Measurements from ENCODE around the gene CNDP2.

DNA sequence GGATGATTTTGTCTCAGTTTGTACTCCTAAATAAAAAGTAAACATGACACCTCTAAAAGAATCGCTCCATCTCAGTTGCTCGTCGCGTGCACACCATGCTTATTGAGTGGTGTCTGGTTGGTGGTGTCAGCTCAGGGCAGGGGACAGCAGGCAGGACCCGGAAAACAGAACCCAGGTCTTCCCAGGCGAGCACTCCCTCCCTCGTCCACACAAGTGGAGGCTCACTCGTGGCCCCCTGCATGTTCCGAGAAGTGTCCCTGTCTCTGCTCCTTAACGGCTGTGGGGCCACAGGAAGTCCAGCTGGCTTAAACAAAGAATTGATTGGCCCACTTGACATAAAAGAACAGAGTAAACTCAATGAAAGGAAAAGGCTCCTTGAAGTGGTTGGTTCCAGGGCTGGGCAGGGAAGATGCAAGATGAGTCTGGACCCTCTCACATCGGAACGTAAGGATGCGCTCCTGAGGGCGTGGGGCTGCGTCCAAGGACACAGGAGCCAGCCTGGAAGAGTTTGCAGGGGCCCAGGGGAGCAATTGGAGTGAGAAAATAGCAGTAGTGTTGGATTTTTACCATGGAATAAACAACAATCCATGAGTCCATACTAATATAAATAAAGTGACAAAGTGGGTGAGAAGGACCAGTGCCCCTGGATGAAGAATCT is 25.0 kb downstream of the CNDP2 start:
- TF ChIP-seq TEAD4 (IDR thresholded peaks at IDR 0.05) (no peak), CREB1 (IDR thresholded peaks at IDR 0.05; ENCODE audit: low read depth) (no peak), CEBPB (IDR thresholded peaks at IDR 0.05) (no peak), EP300 (IDR thresholded peaks at IDR 0.05; ENCODE audit: borderline replicate concordance) (no peak), USF1 (IDR thresholded peaks at IDR 0.05) (no peak), FOXM1 (IDR thresholded peaks at IDR 0.05; ENCODE audit: borderline replicate concordance, low read depth) (no peak), EGR1 (IDR thresholded peaks at IDR 0.05) (no peak), YY1 (IDR thresholded peaks at IDR 0.05; ENCODE audit: low read depth) (no peak)
- TF ChIP-seq, protein P1, sequence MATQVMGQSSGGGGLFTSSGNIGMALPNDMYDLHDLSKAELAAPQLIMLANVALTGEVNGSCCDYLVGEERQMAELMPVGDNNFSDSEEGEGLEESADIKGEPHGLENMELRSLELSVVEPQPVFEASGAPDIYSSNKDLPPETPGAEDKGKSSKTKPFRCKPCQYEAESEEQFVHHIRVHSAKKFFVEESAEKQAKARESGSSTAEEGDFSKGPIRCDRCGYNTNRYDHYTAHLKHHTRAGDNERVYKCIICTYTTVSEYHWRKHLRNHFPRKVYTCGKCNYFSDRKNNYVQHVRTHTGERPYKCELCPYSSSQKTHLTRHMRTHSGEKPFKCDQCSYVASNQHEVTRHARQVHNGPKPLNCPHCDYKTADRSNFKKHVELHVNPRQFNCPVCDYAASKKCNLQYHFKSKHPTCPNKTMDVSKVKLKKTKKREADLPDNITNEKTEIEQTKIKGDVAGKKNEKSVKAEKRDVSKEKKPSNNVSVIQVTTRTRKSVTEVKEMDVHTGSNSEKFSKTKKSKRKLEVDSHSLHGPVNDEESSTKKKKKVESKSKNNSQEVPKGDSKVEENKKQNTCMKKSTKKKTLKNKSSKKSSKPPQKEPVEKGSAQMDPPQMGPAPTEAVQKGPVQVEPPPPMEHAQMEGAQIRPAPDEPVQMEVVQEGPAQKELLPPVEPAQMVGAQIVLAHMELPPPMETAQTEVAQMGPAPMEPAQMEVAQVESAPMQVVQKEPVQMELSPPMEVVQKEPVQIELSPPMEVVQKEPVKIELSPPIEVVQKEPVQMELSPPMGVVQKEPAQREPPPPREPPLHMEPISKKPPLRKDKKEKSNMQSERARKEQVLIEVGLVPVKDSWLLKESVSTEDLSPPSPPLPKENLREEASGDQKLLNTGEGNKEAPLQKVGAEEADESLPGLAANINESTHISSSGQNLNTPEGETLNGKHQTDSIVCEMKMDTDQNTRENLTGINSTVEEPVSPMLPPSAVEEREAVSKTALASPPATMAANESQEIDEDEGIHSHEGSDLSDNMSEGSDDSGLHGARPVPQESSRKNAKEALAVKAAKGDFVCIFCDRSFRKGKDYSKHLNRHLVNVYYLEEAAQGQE (IDR thresholded peaks at IDR 0.05; ENCODE audit: low read depth), result no peak
- TF ChIP-seq, protein P2, sequence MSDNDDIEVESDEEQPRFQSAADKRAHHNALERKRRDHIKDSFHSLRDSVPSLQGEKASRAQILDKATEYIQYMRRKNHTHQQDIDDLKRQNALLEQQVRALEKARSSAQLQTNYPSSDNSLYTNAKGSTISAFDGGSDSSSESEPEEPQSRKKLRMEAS (IDR thresholded peaks at IDR 0.05), result no peak

Measured in Ishikawa (cell line).